ENCODE measurements around the gene FOXC2. TPM values are rescaled to one million over a fixed set of nuclear protein-coding genes. Genes with fewer than 3 reads are reported as not detected.

FOXC2 gene
- total and polyA plus RNA-seq, 2 donors (not counting 1 experiment from before 2014, with no cell fraction given), result 0.50 to 1.1 TPM

GRCh38 chr16:86575754-86576557, 9.3 kb downstream of the FOXC2 start:
- H3K4me3 ChIP-seq (replicated peaks in 1 of 4; ENCODE audit: control extremely low read depth in 1 of 4, insufficient read depth in 1 of 4, low read depth in 3 of 4, low read length in 4 of 4), result peak overlapping the region; percentile 62 to 86 (median 76)
- H3K4me2 ChIP-seq (ENCODE audit: extremely low read depth, insufficient read depth, low read length), result peak overlapping the region; percentile 87
- peak; percentile 97 to 99 for DNase-seq (ENCODE audit: low read depth in 2 of 2)
- peaks cover 17% of the 10 kb centered on the region for H3K4me1 ChIP-seq (ENCODE audit: control insufficient read depth, extremely low read depth, insufficient read depth, low read length)
- no peaks in the 10 kb centered on the region for H3K27me3 ChIP-seq (ENCODE audit: control insufficient read depth, insufficient read depth, low read length)
- no peaks in the 10 kb centered on the region for H3K9me3 ChIP-seq (ENCODE audit: control insufficient read depth, insufficient read depth, low read depth, low read length)
- H3K27ac ChIP-seq (ENCODE audit: insufficient read depth, low read length), result peak overlapping the region; percentile 97
- peak overlapping the region; percentile 50 for H2AFZ ChIP-seq (ENCODE audit: low read length)
- no peaks in the 10 kb centered on the region for H4K20me1 ChIP-seq (ENCODE audit: control insufficient read depth, extremely low read depth, insufficient read depth, low read length)
- peak; percentile 77 to 79 for TF ChIP-seq CTCF (conservative IDR thresholded peaks at IDR 0.05 in 1 of 2, IDR thresholded peaks at IDR 0.05 in 1 of 2; ENCODE audit: low read depth in 1 of 2, low read length in 2 of 2)
- no peak for TF ChIP-seq EZH2 (IDR thresholded peaks at IDR 0.05; ENCODE audit: low read length, missing control alignments)
- H3K36me3 ChIP-seq (ENCODE audit: control insufficient read depth, insufficient read depth, low read length), result peaks cover 5% of the 10 kb centered on the region
- H3K79me2 ChIP-seq (ENCODE audit: control insufficient read depth, insufficient read depth, low read length), result peaks cover 51% of the 10 kb centered on the region
- H3K9ac ChIP-seq (ENCODE audit: insufficient read depth, low read length), result peak overlapping the region; percentile 87

GRCh38 chr16:86576591-86577313, 10.1 kb downstream of the FOXC2 start:
- peak overlapping the region; percentile 62 to 86 (median 76) for H3K4me3 ChIP-seq (replicated peaks in 1 of 4; ENCODE audit: control extremely low read depth in 1 of 4, insufficient read depth in 1 of 4, low read depth in 3 of 4, low read length in 4 of 4)
- TF ChIP-seq CTCF (conservative IDR thresholded peaks at IDR 0.05 in 1 of 2, IDR thresholded peaks at IDR 0.05 in 1 of 2; ENCODE audit: low read depth in 1 of 2, low read length in 2 of 2), result no peak
- no peak for TF ChIP-seq EZH2 (IDR thresholded peaks at IDR 0.05; ENCODE audit: low read length, missing control alignments)
- no peaks in the 10 kb centered on the region for H4K20me1 ChIP-seq (ENCODE audit: control insufficient read depth, extremely low read depth, insufficient read depth, low read length)
- peak overlapping the region; percentile 97 for H3K27ac ChIP-seq (ENCODE audit: insufficient read depth, low read length)
- no peak overlapping the region for H2AFZ ChIP-seq (ENCODE audit: low read length)
- H3K4me2 ChIP-seq (ENCODE audit: extremely low read depth, insufficient read depth, low read length), result peak overlapping the region; percentile 86
- peaks cover 51% of the 10 kb centered on the region for H3K79me2 ChIP-seq (ENCODE audit: control insufficient read depth, insufficient read depth, low read length)
- peaks cover 17% of the 10 kb centered on the region for H3K4me1 ChIP-seq (ENCODE audit: control insufficient read depth, extremely low read depth, insufficient read depth, low read length)
- H3K27me3 ChIP-seq (ENCODE audit: control insufficient read depth, insufficient read depth, low read length), result no peaks in the 10 kb centered on the region
- H3K9ac ChIP-seq (ENCODE audit: insufficient read depth, low read length), result peak overlapping the region; percentile 87
- H3K9me3 ChIP-seq (ENCODE audit: control insufficient read depth, insufficient read depth, low read depth, low read length), result no peaks in the 10 kb centered on the region
- peaks cover 4% of the 10 kb centered on the region for H3K36me3 ChIP-seq (ENCODE audit: control insufficient read depth, insufficient read depth, low read length)
- peak; percentile 53 to 80 for DNase-seq (ENCODE audit: low read depth in 2 of 2)

- Histone ChIP-seq H4K20me1 (ENCODE audit: control insufficient read depth, extremely low read depth, insufficient read depth, low read length) (no peaks in the 10 kb centered on the region), H3K4me3 (replicated peaks in 1 of 4; ENCODE audit: control extremely low read depth in 1 of 4, insufficient read depth in 1 of 4, low read depth in 3 of 4, low read length in 4 of 4) (peak overlapping the region; percentile 62 to 86 (median 76)), H3K4me1 (ENCODE audit: control insufficient read depth, extremely low read depth, insufficient read depth, low read length) (peaks cover 15% of the 10 kb centered on the region)
Measured at GRCh38 chr16:86577314-86577971, 10.8 kb downstream of the FOXC2 start.

More at GRCh38 chr16:86577314-86577971, 10.8 kb downstream of the FOXC2 start:
- DNase-seq (ENCODE audit: low read depth in 2 of 2), result peak; percentile 80 to 93
- H3K27ac ChIP-seq (ENCODE audit: insufficient read depth, low read length), result peak overlapping the region; percentile 97
- peak overlapping the region; percentile 87 for H3K9ac ChIP-seq (ENCODE audit: insufficient read depth, low read length)
- TF ChIP-seq CTCF (conservative IDR thresholded peaks at IDR 0.05 in 1 of 2, IDR thresholded peaks at IDR 0.05 in 1 of 2; ENCODE audit: low read depth in 1 of 2, low read length in 2 of 2) (no peak), EZH2 (IDR thresholded peaks at IDR 0.05; ENCODE audit: low read length, missing control alignments) (no peak)
- peak overlapping the region; percentile 86 for H3K4me2 ChIP-seq (ENCODE audit: extremely low read depth, insufficient read depth, low read length)
- no peak overlapping the region for H2AFZ ChIP-seq (ENCODE audit: low read length)
- no peaks in the 10 kb centered on the region for H3K27me3 ChIP-seq (ENCODE audit: control insufficient read depth, insufficient read depth, low read length)
- no peaks in the 10 kb centered on the region for H3K9me3 ChIP-seq (ENCODE audit: control insufficient read depth, insufficient read depth, low read depth, low read length)
- H3K79me2 ChIP-seq (ENCODE audit: control insufficient read depth, insufficient read depth, low read length), result peaks cover 51% of the 10 kb centered on the region
- peaks cover 2% of the 10 kb centered on the region for H3K36me3 ChIP-seq (ENCODE audit: control insufficient read depth, insufficient read depth, low read length)
